ENCODE results near the gene PCBP3.

PCBP3 gene

DNA sequence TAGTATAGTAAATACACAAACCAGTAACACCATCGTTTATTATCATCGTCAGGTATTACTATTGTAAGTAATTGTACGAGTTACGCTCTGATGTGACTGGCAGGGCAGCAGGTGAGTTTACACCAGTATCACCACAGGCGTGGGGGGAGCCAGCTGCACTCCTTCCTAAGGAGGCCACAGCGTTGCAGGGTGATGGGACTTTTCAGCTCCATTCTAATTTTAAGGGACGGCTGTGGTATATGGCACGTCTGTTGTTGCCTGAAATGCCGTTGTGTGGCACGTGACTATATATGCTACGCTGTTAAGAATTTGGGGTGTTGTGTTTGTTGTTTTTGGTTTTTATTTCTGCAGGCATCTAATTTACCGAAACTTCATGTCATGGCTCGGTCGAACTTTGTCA lies 173.3 kb downstream of the PCBP3 start:
- DNase-seq (ENCODE audit: low read depth in 2 of 2): no peak
- no peak overlapping the region for H3K4me3 ChIP-seq (replicated peaks in 1 of 2; ENCODE audit: low read depth in 2 of 2, low read length in 2 of 2)
- TF ChIP-seq, protein P1, sequence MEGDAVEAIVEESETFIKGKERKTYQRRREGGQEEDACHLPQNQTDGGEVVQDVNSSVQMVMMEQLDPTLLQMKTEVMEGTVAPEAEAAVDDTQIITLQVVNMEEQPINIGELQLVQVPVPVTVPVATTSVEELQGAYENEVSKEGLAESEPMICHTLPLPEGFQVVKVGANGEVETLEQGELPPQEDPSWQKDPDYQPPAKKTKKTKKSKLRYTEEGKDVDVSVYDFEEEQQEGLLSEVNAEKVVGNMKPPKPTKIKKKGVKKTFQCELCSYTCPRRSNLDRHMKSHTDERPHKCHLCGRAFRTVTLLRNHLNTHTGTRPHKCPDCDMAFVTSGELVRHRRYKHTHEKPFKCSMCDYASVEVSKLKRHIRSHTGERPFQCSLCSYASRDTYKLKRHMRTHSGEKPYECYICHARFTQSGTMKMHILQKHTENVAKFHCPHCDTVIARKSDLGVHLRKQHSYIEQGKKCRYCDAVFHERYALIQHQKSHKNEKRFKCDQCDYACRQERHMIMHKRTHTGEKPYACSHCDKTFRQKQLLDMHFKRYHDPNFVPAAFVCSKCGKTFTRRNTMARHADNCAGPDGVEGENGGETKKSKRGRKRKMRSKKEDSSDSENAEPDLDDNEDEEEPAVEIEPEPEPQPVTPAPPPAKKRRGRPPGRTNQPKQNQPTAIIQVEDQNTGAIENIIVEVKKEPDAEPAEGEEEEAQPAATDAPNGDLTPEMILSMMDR (IDR thresholded peaks at IDR 0.05; ENCODE audit: low read depth, low read length): no peak

DNA sequence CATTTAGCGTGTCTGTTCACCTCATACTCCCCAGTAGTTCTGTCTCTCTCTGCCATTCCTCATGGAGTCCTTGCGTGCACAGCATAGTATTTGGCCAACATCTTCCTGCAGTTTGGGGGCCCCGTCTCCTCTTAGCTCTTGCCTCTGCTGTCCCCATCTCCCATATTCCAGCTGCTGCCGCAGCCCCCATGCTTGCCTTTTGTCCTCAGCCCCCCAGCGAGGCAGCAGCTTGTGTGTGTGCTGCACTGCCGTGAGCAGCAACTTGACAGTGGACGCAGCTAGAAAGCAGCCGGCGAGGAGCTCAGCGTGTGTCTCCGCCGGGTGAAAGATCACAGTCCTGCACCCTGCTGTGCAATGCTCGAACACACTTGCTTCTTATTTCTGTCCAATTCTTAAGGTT lies 173.8 kb downstream of the PCBP3 start:
- TF ChIP-seq, protein P1 (IDR thresholded peaks at IDR 0.05; ENCODE audit: low read depth, low read length): no peak
- no peak for DNase-seq (ENCODE audit: low read depth in 2 of 2)
- no peak overlapping the region for H3K4me3 ChIP-seq (replicated peaks in 1 of 2; ENCODE audit: low read depth in 2 of 2, low read length in 2 of 2)

DNA sequence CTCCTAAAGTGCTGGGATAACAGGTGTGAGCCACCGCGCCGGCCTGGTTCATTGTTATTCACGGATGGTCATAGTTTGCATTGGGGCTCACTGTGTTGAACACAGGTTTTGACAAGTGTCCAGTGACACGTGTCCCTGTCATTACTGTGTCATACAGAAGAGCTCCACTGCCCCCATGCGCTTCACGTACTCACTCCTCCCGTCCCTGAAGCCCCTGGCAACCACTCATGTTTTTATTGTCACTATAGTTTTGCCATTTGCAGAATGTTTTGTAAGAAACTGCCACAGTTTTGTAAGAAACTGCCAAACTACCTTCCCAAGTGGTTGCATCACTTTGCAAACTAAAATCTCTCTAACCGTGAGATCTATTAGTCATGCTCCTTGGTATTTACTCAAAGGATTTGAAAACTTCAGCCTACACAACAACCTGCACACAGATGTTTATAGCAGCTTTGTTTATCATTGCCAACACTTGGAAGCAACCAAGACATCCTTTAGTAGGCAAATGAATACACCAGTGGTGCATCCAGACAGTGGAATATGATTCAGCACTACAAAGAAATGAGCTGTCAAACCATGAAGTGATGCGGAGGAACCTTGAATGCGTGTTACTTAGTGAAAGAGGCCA lies 174.9 kb downstream of the PCBP3 start:
- TF ChIP-seq, protein P1 (IDR thresholded peaks at IDR 0.05; ENCODE audit: low read depth, low read length): no peak
- DNase-seq (ENCODE audit: low read depth in 2 of 2): peak; percentile 72 to 88
- no peak overlapping the region for H3K4me3 ChIP-seq (replicated peaks in 1 of 2; ENCODE audit: low read depth in 2 of 2, low read length in 2 of 2)

DNA sequence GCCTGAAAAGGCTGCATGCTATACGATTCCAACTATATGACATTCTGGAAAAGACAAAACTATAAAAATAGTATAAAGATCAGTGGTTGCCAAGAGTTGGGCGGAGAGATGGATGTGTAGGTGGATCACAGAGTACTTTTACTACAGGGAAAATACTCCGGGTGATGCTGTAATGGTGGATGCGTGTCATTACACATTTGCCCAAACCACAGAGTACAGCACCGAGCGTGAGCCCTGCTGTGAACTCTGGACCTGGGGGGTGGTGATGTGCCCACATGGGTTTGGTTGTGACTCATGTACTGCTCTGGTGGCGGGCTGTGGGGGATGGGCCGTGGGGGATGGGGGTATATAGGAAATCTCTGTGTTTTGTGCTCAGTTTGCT lies 175.4 kb downstream of the PCBP3 start:
- TF ChIP-seq, protein P1 (IDR thresholded peaks at IDR 0.05; ENCODE audit: low read depth, low read length): no peak
- no peak overlapping the region for H3K4me3 ChIP-seq (replicated peaks in 1 of 2; ENCODE audit: low read depth in 2 of 2, low read length in 2 of 2)
- DNase-seq (ENCODE audit: low read depth in 2 of 2): peak; percentile 65 to 85

DNA sequence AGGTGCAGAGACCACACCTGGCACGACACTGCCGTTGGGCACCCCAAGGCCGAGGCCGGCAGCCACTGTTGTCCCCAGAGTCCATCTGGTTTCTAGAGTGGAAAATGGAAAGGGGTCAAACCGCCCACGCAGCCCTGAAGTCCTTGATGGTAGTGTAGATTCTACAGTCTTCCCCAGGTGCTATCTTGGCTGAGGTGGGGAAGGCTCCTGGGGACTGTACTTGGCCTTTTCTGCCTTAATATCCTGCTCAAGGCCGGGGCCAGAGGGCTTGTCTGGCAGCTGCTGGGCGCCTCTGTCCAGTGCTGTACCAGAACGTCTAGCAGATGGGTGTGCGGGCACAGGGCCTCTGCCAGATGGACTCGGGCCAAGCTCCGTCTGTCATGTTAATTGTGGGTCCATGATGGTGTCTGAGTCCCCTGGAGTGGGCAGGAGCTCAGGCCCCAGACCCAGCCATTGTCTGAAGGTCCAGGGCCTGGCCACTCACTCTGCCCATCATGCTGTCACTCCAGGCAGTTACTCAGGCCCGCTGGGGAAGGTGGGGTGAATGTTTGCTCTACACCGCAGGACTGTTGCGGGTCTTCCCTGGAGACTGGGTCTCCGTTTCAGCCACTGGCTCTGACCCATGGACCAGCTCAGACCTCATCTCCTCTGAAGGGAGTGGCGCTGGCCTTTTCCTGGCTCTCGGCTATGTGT lies 176.1 kb downstream of the PCBP3 start:
- H3K4me3 ChIP-seq (replicated peaks in 1 of 2; ENCODE audit: low read depth in 2 of 2, low read length in 2 of 2): no peak overlapping the region
- TF ChIP-seq, protein P1 (IDR thresholded peaks at IDR 0.05; ENCODE audit: low read depth, low read length): no peak
- DNase-seq (ENCODE audit: low read depth in 2 of 2): no peak

DNA sequence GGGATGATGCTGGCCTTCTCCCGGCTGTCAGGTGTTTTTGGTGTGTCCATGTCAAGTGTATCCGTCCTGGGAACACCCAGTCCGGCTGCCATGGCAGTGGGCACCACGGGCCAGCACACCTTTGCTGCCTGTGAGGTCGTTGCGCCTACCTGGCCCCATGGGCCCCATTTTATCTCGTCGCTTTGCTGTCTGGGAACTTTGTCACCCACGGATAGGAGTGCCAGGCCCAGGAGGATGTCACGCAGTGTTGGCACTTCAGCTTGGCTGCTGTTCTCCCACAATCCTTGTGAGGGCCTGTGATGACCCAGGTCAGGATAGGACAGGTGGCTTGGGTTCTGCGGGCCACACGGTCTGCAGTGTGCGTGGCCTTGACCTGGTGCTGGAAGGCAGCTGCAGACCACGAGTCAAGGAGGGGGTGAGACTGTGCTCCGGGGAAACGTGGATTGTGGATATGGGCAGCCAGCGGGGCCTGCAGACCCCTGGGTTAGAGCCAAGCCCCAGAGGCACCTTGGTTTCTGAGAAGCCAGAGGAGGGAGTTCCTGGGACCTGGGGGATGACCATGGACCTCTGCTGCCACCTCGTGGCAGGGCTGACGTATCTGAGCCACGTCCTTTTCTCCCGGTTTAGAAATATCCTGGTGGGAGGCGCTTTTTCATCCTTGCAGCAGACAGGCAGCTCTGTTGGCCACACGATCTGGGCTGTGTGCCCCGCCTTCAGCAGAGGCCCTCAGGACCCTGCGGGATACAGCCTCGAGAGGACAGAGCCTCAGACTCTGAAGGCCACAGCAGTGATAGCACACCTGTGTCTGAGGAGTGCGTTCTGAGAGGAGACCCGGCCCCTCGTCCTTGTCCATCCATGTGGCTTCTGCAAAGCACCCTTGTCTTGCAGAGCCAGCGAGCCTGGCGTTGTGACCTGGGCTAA lies 176.9 kb downstream of the PCBP3 start:
- peak; percentile 93 to 95 for DNase-seq (ENCODE audit: low read depth in 2 of 2)
- TF ChIP-seq, protein P1 (IDR thresholded peaks at IDR 0.05; ENCODE audit: low read depth, low read length): peak; percentile 92
- H3K4me3 ChIP-seq (replicated peaks in 1 of 2; ENCODE audit: low read depth in 2 of 2, low read length in 2 of 2): no peak overlapping the region

All from cardiac fibroblast (primary cell).